Measurements from ENCODE around the gene VAC14.

DNA sequence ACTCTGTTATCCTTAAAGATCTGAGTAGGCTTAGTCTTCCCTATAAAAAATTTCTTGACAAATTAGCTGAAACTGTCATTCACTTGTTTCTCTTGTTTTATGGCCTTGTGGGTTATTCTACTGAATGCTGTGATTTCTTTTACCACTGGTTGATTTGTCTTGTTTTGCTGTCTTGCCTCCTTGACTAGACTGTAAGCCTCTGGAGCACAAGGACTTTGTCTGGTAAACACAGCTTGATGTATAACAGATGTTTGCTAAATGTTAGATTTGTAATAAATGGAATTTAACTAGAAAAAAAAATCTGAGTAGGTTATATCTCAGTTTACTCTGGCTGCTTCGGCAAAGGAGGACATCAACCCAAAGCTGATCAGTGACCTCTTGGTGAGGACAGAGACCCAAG, 21.6 kb downstream of the VAC14 start:
- no peak for TF ChIP-seq EP300 (IDR thresholded peaks at IDR 0.05)
- TF ChIP-seq, protein P1, sequence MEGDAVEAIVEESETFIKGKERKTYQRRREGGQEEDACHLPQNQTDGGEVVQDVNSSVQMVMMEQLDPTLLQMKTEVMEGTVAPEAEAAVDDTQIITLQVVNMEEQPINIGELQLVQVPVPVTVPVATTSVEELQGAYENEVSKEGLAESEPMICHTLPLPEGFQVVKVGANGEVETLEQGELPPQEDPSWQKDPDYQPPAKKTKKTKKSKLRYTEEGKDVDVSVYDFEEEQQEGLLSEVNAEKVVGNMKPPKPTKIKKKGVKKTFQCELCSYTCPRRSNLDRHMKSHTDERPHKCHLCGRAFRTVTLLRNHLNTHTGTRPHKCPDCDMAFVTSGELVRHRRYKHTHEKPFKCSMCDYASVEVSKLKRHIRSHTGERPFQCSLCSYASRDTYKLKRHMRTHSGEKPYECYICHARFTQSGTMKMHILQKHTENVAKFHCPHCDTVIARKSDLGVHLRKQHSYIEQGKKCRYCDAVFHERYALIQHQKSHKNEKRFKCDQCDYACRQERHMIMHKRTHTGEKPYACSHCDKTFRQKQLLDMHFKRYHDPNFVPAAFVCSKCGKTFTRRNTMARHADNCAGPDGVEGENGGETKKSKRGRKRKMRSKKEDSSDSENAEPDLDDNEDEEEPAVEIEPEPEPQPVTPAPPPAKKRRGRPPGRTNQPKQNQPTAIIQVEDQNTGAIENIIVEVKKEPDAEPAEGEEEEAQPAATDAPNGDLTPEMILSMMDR (IDR thresholded peaks at IDR 0.05) = no peak

Data from stomach (tissue), 4 donors.